ENCODE measurements around the gene NGDN. TPM values are rescaled to one million over a fixed set of nuclear protein-coding genes. Genes with fewer than 3 reads are reported as not detected.

The NGDN gene
- total RNA-seq, 1 donor from 2014 or later = 41.3 TPM

GRCh38 chr14:23486036-23486435 is 16.5 kb downstream of the NGDN start:
- no peak for DNase-seq (ENCODE audit: low read depth)
- no peak for TF ChIP-seq CTCF (conservative IDR thresholded peaks at IDR 0.05; ENCODE audit: low read depth, low read length)
- H3K4me3 ChIP-seq (ENCODE audit: low read depth, low read length) = no peak overlapping the region

GRCh38 chr14:23487216-23487615 is 17.7 kb downstream of the NGDN start:
- no peak overlapping the region for H3K4me3 ChIP-seq (ENCODE audit: low read depth, low read length)
- no peak for DNase-seq (ENCODE audit: low read depth)
- TF ChIP-seq CTCF (conservative IDR thresholded peaks at IDR 0.05; ENCODE audit: low read depth, low read length) = no peak

GRCh38 chr14:23492618-23493272 is 23.2 kb downstream of the NGDN start:
- TF ChIP-seq CTCF (conservative IDR thresholded peaks at IDR 0.05; ENCODE audit: low read depth, low read length) = no peak
- DNase-seq (ENCODE audit: low read depth) = no peak
- H3K4me3 ChIP-seq (ENCODE audit: low read depth, low read length) = no peak overlapping the region

- no peak for DNase-seq (ENCODE audit: low read depth)
- H3K4me3 ChIP-seq (ENCODE audit: low read depth, low read length) = no peak overlapping the region
- TF ChIP-seq CTCF (conservative IDR thresholded peaks at IDR 0.05; ENCODE audit: low read depth, low read length) = no peak
These were observed 24.7 kb downstream of the NGDN start for GRCh38 chr14:23494223-23494622.

GRCh38 chr14:23512156-23512555 is 42.7 kb downstream of the NGDN start:
- no peak for DNase-seq (ENCODE audit: low read depth)
- TF ChIP-seq CTCF (conservative IDR thresholded peaks at IDR 0.05; ENCODE audit: low read depth, low read length) = no peak
- no peak overlapping the region for H3K4me3 ChIP-seq (ENCODE audit: low read depth, low read length)

GRCh38 chr14:23513005-23513817 is 43.7 kb downstream of the NGDN start:
- no peak overlapping the region for H3K4me3 ChIP-seq (ENCODE audit: low read depth, low read length)
- no peak for DNase-seq (ENCODE audit: low read depth)
- TF ChIP-seq CTCF (conservative IDR thresholded peaks at IDR 0.05; ENCODE audit: low read depth, low read length) = no peak

Measured in epithelial cell of proximal tubule (primary cell).